Measurements from ENCODE around the gene GPR17.

DNA sequence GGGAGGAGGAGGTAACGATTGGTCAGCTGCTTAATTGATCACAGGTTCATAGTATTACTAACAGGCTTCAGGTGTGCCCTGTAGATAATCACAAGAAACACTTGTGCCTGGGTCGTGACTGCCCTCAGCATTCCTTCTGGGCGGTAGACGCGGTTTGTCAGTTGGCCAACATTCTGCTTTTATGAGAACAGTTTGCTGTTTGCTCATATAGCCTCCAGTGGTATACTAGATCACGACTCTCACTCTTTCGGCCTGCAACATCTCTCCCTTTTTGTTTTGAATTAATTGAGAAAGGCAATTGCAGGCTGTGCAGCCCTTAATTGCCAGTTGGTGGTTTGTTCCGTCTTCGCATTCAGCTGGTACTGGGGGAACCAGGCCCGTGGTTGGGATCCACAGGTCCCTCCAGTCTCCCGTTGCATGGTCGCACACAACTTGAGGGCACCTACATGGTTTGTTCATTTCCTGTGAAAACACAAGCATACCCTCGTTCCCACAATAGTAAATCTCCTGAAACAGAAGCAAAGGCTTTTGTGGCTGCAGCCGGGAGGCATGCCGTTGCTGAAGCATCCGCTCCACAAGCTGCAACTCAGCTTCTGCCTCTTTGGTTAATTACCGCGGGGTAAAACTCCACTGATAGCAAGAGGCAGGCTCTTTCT lies 30.3 kb upstream of the GPR17 start:
- TF ChIP-seq POLR2B (IDR thresholded peaks at IDR 0.05; ENCODE audit: low read depth, partially characterized antibody) (no peak), RAD21 (CRISPR knock-in tag; conservative IDR thresholded peaks at IDR 0.05 in 1 of 2, IDR thresholded peaks at IDR 0.05 in 1 of 2) (no peak), TEAD4 (IDR thresholded peaks at IDR 0.05; ENCODE audit: low read length) (no peak), TEAD4 (CRISPR knock-in tag; IDR thresholded peaks at IDR 0.05; ENCODE audit: borderline replicate concordance) (no peak), MAFG (tag; conservative IDR thresholded peaks at IDR 0.05) (no peak), MAZ (CRISPR knock-in tag; conservative IDR thresholded peaks at IDR 0.05 in 1 of 2, IDR thresholded peaks at IDR 0.05 in 1 of 2) (no peak), POLR2AphosphoS5 (IDR thresholded peaks at IDR 0.05; ENCODE audit: control insufficient read depth, insufficient read depth, low read depth, low read length) (no peak), KAT2B (IDR thresholded peaks at IDR 0.05; ENCODE audit: low read depth, low read length) (no peak), MECOM (CRISPR knock-in tag; IDR thresholded peaks at IDR 0.05) (no peak), ZNF592 (IDR thresholded peaks at IDR 0.05) (no peak), MEIS2 (IDR thresholded peaks at IDR 0.05; ENCODE audit: partially characterized antibody) (no peak), AFF1 (IDR thresholded peaks at IDR 0.05; ENCODE audit: low read depth in 1 of 2, partially characterized antibody in 2 of 2) (no peak)
- TF ChIP-seq, protein P1, sequence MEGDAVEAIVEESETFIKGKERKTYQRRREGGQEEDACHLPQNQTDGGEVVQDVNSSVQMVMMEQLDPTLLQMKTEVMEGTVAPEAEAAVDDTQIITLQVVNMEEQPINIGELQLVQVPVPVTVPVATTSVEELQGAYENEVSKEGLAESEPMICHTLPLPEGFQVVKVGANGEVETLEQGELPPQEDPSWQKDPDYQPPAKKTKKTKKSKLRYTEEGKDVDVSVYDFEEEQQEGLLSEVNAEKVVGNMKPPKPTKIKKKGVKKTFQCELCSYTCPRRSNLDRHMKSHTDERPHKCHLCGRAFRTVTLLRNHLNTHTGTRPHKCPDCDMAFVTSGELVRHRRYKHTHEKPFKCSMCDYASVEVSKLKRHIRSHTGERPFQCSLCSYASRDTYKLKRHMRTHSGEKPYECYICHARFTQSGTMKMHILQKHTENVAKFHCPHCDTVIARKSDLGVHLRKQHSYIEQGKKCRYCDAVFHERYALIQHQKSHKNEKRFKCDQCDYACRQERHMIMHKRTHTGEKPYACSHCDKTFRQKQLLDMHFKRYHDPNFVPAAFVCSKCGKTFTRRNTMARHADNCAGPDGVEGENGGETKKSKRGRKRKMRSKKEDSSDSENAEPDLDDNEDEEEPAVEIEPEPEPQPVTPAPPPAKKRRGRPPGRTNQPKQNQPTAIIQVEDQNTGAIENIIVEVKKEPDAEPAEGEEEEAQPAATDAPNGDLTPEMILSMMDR (IDR thresholded peaks at IDR 0.05 in 2 of 3, conservative IDR thresholded peaks at IDR 0.05 in 1 of 3; ENCODE audit: insufficient read depth in 2 of 3, low read depth in 1 of 3, low read length in 3 of 3) = no peak

Data from K562 (cell line).